Mesendoderm (in vitro differentiated cells): ENCODE results near the gene SENP8. TPM values are rescaled to one million over a fixed set of nuclear protein-coding genes. Genes with fewer than 3 reads are reported as not detected.
"Not testable (repeated sequence)": the region's sequence is repeated elsewhere in the genome, so short reads cannot be mapped to it uniquely, and the experiment has no call there.

Experiments used
- DNase-seq: peaks from one replicate; pipeline ENCODE4 v3.0.0; 2013
- H2AK5ac ChIP-seq: 2 replicates; pipeline ENCODE4 v1.6.1; 2013; ENCODE audit warnings: low read length, inconsistent platforms
- H2BK120ac ChIP-seq: 2 replicates; pipeline ENCODE4 v1.6.1; 2013; ENCODE audit warnings: low read depth, mild to moderate bottlenecking, low read length, moderate library complexity, mixed read lengths
- H2BK15ac ChIP-seq: replicated peaks from 2 replicates; pipeline ENCODE4 v1.6.1; 2013; ENCODE audit warnings: low read depth, mild to moderate bottlenecking, moderate library complexity
- H2BK5ac ChIP-seq: 2 replicates; pipeline ENCODE4 v1.6.1; 2013; ENCODE audit warnings: low read length, inconsistent platforms
- H3K18ac ChIP-seq: 2 replicates; pipeline ENCODE4 v1.6.1; 2013; ENCODE audit warnings: mild to moderate bottlenecking, low read length, mixed read lengths
- H3K23ac ChIP-seq: one replicate; pipeline ENCODE4 v1.6.1; 2013; ENCODE audit warnings: low read length
- H3K27ac ChIP-seq: 2 replicates; pipeline ENCODE4 v1.5.1; 2013; ENCODE audit warnings: low read depth, mild to moderate bottlenecking, inconsistent platforms, low read length, moderate library complexity
- H3K27me3 ChIP-seq: 2 replicates; pipeline ENCODE4 v1.6.1; 2013; ENCODE audit warnings: low read length, control low read depth, mild to moderate bottlenecking, inconsistent platforms; ENCODE audit not compliant: insufficient read depth, poor library complexity
- H3K36me3 ChIP-seq: 2 replicates; pipeline ENCODE4 v1.6.1; 2013; ENCODE audit warnings: low read length, inconsistent platforms; ENCODE audit not compliant: control insufficient read depth, insufficient read depth
- H3K4ac ChIP-seq: one replicate; pipeline ENCODE4 v1.6.1; 2013; ENCODE audit warnings: low read depth, mild to moderate bottlenecking, low read length, moderate library complexity
- H3K4me1 ChIP-seq: 2 replicates; pipeline ENCODE4 v1.6.1; 2013; ENCODE audit warnings: low read depth, low read length, inconsistent platforms; ENCODE audit not compliant: control insufficient read depth
- H3K4me2 ChIP-seq: 2 replicates; pipeline ENCODE4 v1.6.1; 2013; ENCODE audit warnings: low read length
- H3K4me3 ChIP-seq: 2 replicates; pipeline ENCODE4 v1.5.1; 2013; ENCODE audit warnings: mild to moderate bottlenecking, low read length
- H3K56ac ChIP-seq: one replicate; pipeline ENCODE4 v1.6.1; 2013; ENCODE audit warnings: low read length
- H3K79me1 ChIP-seq: 2 replicates; pipeline ENCODE4 v1.6.1; 2013; ENCODE audit warnings: low read length, inconsistent platforms
- H3K79me2 ChIP-seq: 2 replicates; pipeline ENCODE4 v1.6.1; 2013; ENCODE audit warnings: mild to moderate bottlenecking, low read length; ENCODE audit not compliant: control insufficient read depth, insufficient read depth
- H3K9ac ChIP-seq: 2 replicates; pipeline ENCODE4 v1.6.1; 2013; ENCODE audit warnings: low read length, inconsistent platforms
- H4K5ac ChIP-seq: one replicate; pipeline ENCODE4 v1.6.1; 2013; ENCODE audit warnings: low read length
- H4K8ac ChIP-seq: one replicate; pipeline ENCODE4 v1.6.1; 2013; ENCODE audit warnings: low read depth, mild to moderate bottlenecking, control low read depth, low read length, moderate library complexity
- WGBS: extraction: QIAGEN DNeasy Blood & Tissue Kit; methylation state at CpG from one replicate; pipeline ENCODE4 v1.1.7; 2013; ENCODE audit warnings: low lambda C conversion rate, missing lambda C conversion rate; ENCODE audit not compliant: insufficient coverage; ENCODE audit errors: extremely low coverage; 5-methylcytosine and 5-hydroxymethylcytosine counted together
- polyA plus RNA-seq, 2 experiments: library from polyadenylated mRNA; stranded (reverse); fragments of 200-250 nt; gene quantifications; one replicate each; pipeline ENCODE4 v1.2.3, GENCODE V29; 2013

Gene SENP8
- polyA plus RNA-seq (2013, experiment 1 of 2), result 2.3 TPM
- polyA plus RNA-seq (2013, experiment 2 of 2), result 2.7 TPM

- H3K79me1 ChIP-seq, result peaks cover 3% of the 10 kb centered on the region
- peak within 1 kb of the TSS; percentile 92 for H3K9ac ChIP-seq
- H3K4me1 ChIP-seq, result no peaks in the 10 kb centered on the region
- no peak within 1 kb of the TSS for H3K23ac ChIP-seq
- peak within 1 kb of the TSS; percentile 65 for H3K18ac ChIP-seq
- peak within 1 kb of the TSS; percentile 47 for H2BK5ac ChIP-seq
- H4K5ac ChIP-seq, result no peak within 1 kb of the TSS
- H3K4me3 ChIP-seq, result peak within 1 kb of the TSS; percentile 85
- DNase-seq, result peak; percentile 99
- H3K56ac ChIP-seq, result peak within 1 kb of the TSS; percentile 98
- H3K27ac ChIP-seq, result peak within 1 kb of the TSS; percentile 97
- H3K4me2 ChIP-seq, result peak within 1 kb of the TSS; percentile 85
- no peaks in the 10 kb centered on the region for H3K79me2 ChIP-seq
- no peak within 1 kb of the TSS for H2BK15ac ChIP-seq
- WGBS, result no CpG with 5 or more reads among the region's 69 CpGs
- H2BK120ac ChIP-seq, result no peak within 1 kb of the TSS
- H4K8ac ChIP-seq, result no peak within 1 kb of the TSS
- no peaks in the 10 kb centered on the region for H3K36me3 ChIP-seq
- H3K27me3 ChIP-seq, result no peaks in the 10 kb centered on the region
- no peak within 1 kb of the TSS for H2AK5ac ChIP-seq
- H3K4ac ChIP-seq, result no peak within 1 kb of the TSS
These were observed at the start of gene SENP8, which contains the start of gene MYO9A for GRCh38 chr15:72118017-72118978. Gene SENP8, plus strand, starts transcription at chr15:72118403. Its CDS starts 21,221 bp downstream, at chr15:72139624. Gene MYO9A, minus strand, starts transcription at chr15:72118150. Its CDS starts 71,587 bp downstream, at chr15:72046563.

DNA sequence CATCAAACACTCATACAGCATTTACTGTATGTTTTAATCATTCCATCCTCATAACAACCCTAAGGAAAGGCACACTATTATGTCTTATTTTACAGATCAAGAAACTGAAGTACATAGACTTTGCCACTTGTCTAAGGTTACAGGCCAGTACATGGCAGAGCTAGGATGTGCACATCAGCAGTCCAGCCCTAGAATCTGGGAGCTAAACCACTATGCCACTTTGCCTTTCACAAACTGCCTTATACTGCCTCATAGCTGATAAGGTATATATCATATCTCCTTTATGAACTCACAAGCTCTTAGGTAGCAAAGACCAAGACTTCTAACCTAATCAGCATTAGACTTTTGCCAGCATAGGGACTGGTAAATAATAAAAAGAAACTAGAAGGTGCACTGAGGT, 49.3 kb upstream of the SENP8 start:
- no peaks in the 10 kb centered on the region for H3K79me1 ChIP-seq

DNA sequence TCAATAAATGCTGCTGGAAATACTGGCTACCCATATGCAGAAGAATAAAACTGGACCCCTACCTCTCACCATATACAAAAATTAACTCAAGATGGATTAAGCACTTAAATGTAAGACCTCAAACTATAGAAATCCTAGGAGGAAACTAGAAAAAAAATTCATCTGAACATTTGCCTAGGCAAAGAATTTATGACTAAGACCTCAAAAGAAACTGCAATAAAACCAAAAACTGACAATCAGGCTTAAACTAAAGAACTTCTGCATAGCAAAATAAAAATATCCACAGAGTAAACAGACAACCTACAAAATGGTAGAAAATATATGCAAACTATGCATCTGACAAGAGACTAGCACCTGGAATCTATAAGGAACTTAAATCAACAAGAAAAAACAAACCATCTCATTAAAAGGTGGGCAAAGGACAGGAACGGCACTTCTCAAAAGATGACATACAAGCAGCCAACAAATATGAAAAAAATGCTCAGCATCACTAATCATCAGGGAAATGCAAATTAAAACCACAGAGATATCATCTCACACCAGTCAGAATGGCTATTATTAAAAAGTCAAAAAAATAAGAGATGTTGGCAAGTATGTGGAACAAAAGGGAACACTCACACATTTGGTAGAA, 47.3 kb upstream of the SENP8 start:
- Histone ChIP-seq H2AK5ac (no peak overlapping the region), H2BK120ac (no peak overlapping the region), H2BK15ac (no peak overlapping the region), H3K56ac (no peak overlapping the region), H3K36me3 (no peaks in the 10 kb centered on the region), H3K9ac (no peak overlapping the region), H3K79me2 (no peaks in the 10 kb centered on the region), H3K4me3 (no peak overlapping the region), H3K4me2 (no peak overlapping the region), H3K27me3 (no peaks in the 10 kb centered on the region), H3K18ac (no peak overlapping the region), H2BK5ac (no peak overlapping the region), H3K27ac (no peak overlapping the region), H4K8ac (no peak overlapping the region), H3K4ac (no peak overlapping the region), H4K5ac (no peak overlapping the region), H3K79me1 (no peaks in the 10 kb centered on the region), H3K23ac (no peak overlapping the region), H3K4me1 (no peaks in the 10 kb centered on the region)
- no CpG with 5 or more reads among the region's 1 CpG for WGBS
- DNase-seq, result no peak

More for the DNA sequence above, 49.3 kb upstream of the SENP8 start:
- no peaks in the 10 kb centered on the region for H3K27me3 ChIP-seq
- H3K27ac ChIP-seq, result no peak overlapping the region
- no peaks in the 10 kb centered on the region for H3K4me1 ChIP-seq
- H4K5ac ChIP-seq, result no peak overlapping the region
- no peak overlapping the region for H2BK120ac ChIP-seq
- no peak for DNase-seq
- H3K23ac ChIP-seq, result no peak overlapping the region
- H2BK15ac ChIP-seq, result no peak overlapping the region
- H3K4me3 ChIP-seq, result no peak overlapping the region
- no peak overlapping the region for H4K8ac ChIP-seq
- no peak overlapping the region for H3K4ac ChIP-seq
- no peaks in the 10 kb centered on the region for H3K36me3 ChIP-seq
- no peak overlapping the region for H3K9ac ChIP-seq
- no peaks in the 10 kb centered on the region for H3K79me2 ChIP-seq
- no peak overlapping the region for H3K18ac ChIP-seq
- H3K56ac ChIP-seq, result no peak overlapping the region
- H2AK5ac ChIP-seq, result no peak overlapping the region
- H2BK5ac ChIP-seq, result no peak overlapping the region
- H3K4me2 ChIP-seq, result no peak overlapping the region

- H3K4me2 ChIP-seq, H3K79me2 ChIP-seq, H2BK15ac ChIP-seq, H2BK120ac ChIP-seq, H3K23ac ChIP-seq, H3K27me3 ChIP-seq, H3K4me1 ChIP-seq, H3K9ac ChIP-seq, H2AK5ac ChIP-seq, H3K79me1 ChIP-seq, H3K4me3 ChIP-seq, DNase-seq, H3K36me3 ChIP-seq, H3K27ac ChIP-seq, H2BK5ac ChIP-seq, H4K5ac ChIP-seq, H3K56ac ChIP-seq, H4K8ac ChIP-seq, H3K18ac ChIP-seq, H3K4ac ChIP-seq: not testable (repeated sequence)
- WGBS, result no CpG with 5 or more reads among the region's 8 CpGs
These were observed 46.8 kb upstream of the SENP8 start for GRCh38 chr15:72071448-72071825.

DNA sequence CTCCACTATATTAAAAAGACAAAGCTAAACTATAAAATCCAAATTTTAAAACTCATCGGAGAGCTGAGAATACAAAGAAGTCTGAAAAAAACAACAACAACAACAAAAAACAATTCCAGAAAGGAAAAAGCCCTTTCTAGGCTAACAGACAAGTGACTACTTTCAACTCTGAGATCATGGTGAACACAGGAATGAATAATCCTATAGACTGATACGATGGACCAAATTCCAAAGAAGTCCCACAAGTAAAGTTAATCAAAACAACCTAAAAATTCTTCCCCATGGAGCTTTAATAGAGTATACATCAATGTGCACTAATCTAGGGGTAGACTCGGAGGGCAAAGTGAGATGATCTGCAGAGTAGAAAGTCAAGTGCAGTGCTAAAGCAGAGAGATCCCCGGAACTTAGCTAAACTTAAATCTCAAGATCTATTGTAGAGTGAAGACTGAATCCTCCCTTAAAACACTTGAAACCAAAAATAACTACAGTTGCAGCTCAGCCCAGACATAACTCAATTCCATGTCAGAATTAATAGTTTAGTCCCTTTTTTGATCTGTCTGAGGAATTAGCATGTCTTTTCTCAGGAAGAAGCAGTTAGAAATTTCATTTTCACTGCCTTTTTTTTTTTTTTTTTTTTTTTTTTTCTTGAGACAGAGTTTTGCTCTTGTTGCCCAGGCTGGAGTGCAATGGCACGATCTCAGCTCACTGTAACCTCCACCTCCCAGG, 43.7 kb upstream of the SENP8 start:
- Histone ChIP-seq H3K79me1 (no peaks in the 10 kb centered on the region), H3K9ac (no peak overlapping the region), H3K4me3 (no peak overlapping the region), H3K36me3 (no peaks in the 10 kb centered on the region), H3K4me2 (no peak overlapping the region), H3K23ac (no peak overlapping the region), H2BK15ac (no peak overlapping the region), H3K56ac (no peak overlapping the region), H4K8ac (no peak overlapping the region), H3K27ac (no peak overlapping the region), H3K79me2 (no peaks in the 10 kb centered on the region), H2BK120ac (no peak overlapping the region), H3K27me3 (no peaks in the 10 kb centered on the region), H3K4ac (no peak overlapping the region), H3K4me1 (no peaks in the 10 kb centered on the region), H2BK5ac (no peak overlapping the region), H3K18ac (no peak overlapping the region), H2AK5ac (no peak overlapping the region), H4K5ac (no peak overlapping the region)
- WGBS, result no CpG with 5 or more reads among the region's 5 CpGs
- no peak for DNase-seq
